NCI-H2227 (cell line): ENCODE measurements around the gene GOLGA6L9.
"Not testable (repeated sequence)": the region's sequence is repeated elsewhere in the genome, so short reads cannot be mapped to it uniquely, and the experiment has no call there.

Source experiments
- DNase-seq: peaks from one replicate; lab custom pipeline; 2025; ENCODE audit not compliant: unreplicated experiment; lab: John Stamatoyannopoulos, UW

The GOLGA6L9 gene

DNA sequence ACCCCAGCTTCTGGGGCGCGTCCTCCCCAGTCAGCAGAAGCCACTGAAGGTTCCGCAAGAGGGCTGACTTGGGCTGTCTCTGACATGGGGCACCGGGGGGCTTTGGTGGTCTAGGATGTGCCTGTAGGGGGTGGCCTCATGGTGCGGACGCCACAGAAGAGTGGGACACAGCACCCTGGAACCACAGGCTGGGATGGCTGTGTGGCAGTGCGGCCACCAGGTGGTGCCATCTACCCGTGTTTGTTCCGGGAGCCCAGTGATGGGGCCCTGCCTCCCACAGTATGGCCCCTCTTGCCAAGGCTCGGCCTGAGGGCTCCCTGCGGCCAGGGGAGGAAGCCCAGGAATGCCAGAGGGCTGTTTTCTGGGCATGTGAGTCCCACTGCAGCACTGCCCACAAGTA, 38.6 kb downstream of the GOLGA6L9 start:
- DNase-seq = not testable (repeated sequence)

DNA sequence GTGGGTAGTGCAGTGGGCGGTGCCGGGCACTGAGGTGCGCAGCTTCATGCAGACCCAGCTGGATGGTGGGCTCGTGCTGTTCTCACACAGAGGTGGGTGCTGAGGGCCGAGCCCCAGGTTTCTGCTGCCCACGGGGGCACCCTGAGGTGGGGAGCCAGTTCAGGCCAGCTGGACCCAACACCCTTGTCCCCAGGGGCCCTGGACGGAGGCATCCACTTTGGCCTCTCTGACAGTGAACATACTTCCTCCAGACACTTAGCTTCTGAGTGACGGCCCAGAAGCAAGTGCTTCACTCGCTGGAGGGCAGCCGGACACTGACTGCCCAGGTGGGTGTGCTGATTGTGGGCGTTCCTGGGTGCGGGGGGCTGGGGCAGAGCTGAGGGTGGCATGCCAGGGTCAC, 39.8 kb downstream of the GOLGA6L9 start:
- DNase-seq = not testable (repeated sequence)

DNA sequence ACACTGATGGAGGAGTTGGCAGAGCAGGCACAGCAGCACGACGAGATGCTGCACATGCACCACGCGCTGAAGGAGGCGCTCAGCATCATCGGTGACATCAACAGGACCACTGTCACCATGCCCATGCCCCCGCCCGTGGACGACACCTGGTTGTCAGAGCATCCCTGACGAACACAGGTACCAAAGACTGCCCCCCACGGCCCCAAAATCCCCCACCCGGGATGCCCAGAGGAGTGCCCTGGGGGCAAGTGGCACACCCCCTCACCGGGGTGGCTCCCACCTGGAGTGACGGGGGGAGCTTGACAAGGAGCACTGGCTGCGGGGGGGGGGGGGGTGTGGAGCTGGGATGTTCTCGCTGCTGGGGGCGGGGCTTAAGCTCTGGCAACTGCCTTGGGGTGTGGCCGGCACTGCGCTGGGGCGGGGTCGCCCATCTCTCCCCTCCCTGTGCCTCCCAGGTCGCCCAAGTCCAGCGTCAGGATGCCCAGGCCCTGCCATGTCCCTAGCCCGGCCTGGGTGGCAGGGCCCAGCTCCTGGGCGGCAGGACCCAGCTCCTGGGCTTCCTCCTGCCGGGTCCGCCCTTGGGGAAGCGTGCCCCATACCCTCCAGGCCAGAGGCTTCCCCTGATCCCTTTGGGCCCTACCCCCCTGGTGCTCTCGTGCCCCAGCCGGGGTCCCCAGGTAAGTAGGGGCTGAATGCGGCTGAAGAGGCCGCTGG, 42.8 kb downstream of the GOLGA6L9 start:
- not testable (repeated sequence) for DNase-seq

DNA sequence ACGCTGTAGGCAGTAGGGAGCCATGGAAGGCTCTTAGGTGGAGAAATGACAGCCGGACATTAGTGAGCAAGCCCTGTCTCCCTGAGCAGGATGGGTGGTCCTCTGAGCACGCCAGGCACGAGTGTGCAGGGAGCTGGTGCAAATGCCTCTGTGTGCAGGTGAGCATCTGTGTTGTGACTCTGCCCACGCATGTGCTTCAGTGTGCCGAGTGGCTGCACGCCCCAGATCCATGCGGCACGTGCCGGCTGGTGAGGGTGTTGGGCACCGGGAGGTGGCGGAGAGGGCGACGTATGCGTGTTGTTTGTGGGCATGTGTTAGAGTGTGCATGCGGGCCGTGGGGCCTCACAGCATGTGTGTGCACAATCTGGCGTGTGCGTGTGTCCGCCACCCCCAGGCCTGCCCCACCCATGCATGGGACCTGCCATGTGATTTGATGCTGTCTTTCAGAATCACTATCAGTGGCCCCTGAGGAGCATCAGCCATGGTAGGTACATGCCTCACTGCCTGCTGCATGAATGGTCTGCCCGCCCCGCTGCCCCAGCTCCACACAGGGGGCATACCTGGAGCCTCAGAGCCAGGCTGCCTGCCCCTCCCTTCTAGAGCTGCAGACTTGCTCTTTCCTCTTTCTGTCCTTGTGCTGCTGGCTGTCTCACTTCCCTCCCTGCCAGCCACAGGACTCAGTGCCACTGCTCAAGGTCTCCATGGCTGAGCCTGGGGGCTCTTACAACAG, 45.1 kb downstream of the GOLGA6L9 start:
- not testable (repeated sequence) for DNase-seq

DNA sequence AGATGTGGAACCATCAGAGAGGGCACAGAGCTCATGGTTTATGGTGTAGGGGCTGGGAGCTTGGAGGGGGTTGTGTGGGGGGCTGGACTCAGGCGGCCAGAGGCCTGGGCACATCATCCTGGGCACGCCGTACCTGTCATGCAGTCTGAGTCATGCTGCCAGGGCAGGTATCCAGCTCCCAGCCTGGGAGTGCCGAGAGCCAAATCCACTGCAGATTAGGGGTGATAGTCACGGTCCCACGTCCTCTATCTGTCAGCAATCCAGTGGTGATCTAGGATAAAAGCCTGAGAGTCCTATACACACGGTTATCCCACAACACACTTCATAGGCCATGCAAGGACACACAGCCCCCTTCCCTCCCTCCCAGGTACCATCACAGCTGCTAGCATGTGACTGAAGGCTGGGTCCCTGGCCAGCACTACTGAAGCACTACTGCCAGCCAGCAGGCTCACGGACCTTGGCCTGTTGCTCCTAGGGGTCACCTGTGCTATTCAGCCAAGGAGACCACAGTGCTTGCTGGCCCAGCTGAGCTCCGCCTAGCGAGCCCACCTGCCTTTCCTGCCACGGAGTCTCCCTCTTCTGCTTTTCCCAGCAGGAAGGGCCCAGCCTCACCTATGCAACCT, 45.8 kb downstream of the GOLGA6L9 start:
- DNase-seq = not testable (repeated sequence)

DNA sequence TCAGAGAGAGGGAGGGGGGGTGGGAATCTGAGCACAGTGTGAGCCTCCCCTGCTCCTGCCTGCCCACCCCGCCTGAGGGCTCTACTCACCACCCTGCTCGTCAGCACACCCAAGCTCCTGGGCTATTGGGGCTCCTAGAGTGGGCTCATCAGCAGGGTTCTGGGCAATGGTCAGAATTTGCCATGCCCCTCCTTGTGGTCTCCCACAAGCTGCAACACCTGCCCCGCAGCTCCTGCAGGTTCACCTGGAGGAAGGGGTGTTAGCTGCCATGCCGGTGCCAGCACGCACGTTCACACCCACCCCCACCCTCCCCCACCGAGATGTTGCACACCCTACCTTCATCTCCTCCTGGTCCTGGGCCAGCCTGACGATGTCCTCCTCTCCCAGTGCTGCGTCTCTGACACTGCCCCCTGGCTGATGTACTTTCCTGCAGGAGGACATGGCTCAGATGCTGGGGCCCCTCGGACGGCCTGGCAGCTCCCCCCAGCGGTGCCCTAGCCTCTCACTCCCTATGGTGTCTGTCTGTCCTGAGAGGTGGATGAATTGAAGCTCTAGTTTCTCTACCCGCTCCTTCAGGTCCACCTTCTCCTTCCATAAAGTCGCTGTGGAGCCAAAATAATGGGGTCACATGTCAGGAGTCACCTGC, 47.2 kb downstream of the GOLGA6L9 start:
- not testable (repeated sequence) for DNase-seq

DNA sequence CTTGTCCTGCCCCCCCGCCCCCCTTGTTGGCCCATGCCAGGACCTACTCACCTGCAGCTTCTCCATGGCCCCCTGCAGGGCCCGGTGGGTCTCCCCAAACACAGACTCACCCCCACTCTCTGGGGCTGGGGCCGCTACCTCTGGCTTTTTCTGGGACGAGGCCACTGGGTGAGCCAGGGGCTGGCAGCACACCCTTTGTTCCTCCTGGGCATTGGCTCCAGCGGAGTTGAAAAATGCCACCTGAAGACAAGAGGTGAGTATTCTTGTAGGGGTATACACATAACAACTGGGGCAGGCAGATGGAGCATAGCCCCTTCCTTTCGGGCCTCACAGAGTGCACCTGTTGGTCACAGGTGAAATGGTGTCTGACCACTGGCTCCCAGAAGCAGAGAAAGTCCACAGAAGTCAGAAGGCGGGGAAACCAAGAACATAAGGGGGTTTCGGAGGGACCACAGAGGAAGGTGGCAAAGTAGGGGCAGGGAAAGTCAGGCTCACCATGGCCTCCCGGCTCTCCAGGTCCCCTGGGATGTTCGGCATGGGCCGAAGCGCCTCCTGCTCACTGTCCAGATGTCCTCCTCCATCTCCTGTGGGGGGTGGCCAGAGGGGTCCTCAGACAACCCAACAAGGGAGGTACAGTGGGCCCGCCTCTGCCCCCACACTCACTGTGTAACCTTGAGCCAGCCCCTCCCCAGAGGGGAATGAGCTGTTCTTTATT, 47.9 kb downstream of the GOLGA6L9 start:
- not testable (repeated sequence) for DNase-seq
